Stimulated activated CD8-positive, alpha-beta memory T cell treated with anti-CD3 and anti-CD28 coated beads, Interleukin-4, amount 100 ng/mL, for 48 hours (primary cell): ENCODE measurements around the gene PIAS2.

ENCODE experiments used
- DNase-seq: peaks from one replicate; pipeline ENCODE4 v3.0.0-alpha.2; 2020

PIAS2 gene

DNA sequence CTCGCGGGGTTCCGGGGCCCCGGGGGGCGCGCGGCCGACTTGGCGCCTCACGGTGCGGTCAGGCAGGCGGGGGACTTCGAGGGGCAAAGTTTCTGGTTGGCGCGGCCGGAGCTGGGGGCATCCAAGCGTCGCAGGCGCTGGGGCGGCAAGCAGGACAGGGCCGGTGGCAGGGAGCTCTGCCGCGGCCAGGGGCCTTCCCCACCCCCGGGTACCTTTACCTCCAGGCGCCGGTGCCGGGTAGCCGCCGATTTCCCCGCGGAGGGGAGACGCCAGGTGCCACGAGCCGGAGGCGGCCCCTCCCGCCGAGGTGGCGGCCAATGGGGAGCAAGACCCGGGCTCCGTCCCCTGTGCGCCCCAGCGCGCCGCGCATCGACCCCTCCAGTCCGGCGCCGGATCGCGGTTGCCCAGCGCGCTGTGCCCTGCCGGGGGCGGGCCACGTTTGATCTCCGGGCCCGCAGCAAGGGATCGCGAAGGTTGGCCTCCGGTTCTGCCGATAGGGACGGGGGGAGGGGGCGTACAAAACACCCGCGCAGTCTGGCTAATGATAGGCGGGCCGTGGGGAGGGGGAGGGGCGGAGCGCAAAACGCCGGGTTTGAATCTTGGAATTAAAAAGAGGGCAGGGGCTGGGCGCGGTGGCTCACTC, 160.6 kb downstream of the PIAS2 start, which contains the start of gene ST8SIA5:
Gene ST8SIA5 (minus strand): TSS at position 495 of the 643 bp plus-strand sequence. CDS start 545 bp downstream, outside the sequence.
- DNase-seq = no peak

DNA sequence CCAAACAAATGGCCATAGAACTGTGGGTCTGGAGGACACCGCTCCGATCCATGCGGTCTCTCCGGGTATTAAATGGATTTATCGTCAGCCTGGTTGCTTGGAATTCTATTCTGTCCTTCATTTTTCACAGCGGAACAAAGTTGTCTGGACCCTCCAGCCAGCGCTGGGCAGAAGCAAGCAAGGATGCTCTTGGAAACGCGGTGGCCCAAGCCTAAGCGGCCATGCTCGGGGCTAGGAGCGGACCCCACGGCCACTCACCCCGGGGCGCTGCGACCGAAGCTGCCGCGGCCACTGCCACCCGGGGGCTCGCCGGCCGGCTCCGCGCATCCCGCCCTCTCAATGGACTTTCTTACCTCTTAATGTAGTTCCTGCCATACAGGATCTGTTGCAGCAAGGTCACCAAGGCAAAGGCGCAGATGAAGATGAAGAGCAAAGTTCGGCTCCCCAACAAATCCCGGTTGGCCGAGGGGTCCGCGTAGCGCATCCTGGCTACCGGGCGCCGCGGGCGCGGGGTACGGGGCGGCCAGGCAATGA, 161.2 kb downstream of the PIAS2 start:
- DNase-seq = no peak

DNA sequence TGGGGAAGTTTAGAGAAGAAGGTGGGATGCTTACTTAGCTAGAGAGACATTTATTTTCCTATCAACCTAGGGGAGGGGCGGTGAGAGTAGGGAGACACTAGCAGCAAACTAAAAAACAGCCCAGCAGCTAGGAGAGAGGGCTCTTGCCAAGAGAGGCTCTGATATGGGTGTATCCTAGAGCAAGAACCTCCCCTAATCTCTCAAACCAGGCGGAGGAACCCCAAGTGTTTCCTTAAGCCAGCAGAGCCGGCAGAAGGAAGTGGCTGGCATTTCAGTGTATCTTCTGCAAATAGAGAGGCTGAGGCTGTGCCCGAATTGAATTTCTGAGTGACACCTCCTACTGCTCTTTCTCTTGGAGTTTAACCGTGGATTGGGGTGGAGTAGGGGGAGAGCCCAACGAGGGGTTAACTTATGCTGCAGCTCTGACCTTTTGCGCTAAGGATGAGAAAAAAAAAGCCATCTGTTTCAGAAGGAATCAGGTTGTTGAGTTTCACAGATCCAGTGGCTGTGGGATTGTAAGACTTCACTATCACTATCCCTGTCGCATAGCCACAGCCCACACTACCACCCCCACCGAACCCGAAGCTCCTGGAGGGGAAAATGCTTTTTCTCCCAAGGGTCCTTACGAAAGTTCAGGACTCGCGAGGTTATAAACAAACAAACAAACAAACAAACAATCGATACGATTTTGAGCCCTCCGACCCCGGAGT, 161.8 kb downstream of the PIAS2 start:
- no peak for DNase-seq

DNA sequence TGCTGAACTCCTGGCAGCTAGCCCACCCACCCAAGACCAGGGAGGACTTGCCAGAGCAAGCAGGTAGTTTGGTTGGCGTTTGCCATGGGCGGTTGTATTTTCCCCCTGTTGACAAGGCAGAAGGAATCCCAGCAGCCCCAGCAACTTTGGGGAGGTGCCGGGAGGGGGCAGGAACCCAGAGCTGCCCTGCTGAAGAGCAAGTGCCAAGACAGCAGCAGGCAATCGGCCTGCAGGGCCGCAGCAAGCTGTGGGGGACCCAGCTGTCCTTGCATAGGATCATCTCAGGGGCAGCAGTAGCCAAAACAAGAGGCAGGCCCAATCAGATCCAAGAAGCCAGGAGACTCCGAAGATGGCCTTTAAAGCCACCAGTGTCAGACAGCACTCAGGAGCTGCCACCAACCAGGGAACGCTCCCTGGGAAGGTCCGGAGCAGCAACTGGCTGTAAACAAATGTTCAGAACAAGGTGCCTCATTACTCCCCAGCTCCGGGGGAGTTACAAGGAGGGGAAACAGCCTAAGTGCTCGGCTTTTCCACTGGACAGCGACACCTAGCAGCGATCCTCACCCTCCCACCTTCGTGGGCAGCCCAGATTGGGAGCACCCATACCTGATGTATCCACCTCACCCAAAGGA, 162.5 kb downstream of the PIAS2 start:
- DNase-seq = no peak

DNA sequence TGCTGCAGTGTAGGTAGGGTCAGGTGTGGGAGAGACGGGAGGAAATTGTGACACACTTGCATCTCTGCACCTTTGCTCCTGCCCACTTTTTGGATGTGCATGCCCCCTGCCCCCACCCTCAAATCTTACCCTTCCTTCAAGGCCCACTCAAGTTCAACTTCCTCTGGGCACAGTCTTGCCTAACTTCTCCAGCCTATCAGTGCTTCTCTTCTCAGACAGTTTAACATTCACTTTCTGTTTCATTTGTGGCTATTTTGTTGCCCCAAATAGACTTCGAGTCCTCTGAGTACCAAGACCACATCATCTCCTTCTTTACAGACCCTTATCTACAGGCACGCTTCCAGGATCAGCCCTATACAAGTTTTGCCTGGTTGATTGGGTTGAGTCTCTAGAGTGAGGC, 163.1 kb downstream of the PIAS2 start:
- no peak for DNase-seq
